CD4-positive, alpha-beta T cell (primary cell): ENCODE results near the gene ARPC5L. TPM values are rescaled to one million over a fixed set of nuclear protein-coding genes. Genes with fewer than 3 reads are reported as not detected.

Experiments used
- ATAC-seq: fragments of 200-7000 bp; cut with Tn5 transposase; one replicate; pipeline ENCODE4 v1.10.0; 2022; ENCODE audit warnings: mild to moderate bottlenecking; ENCODE audit not compliant: poor library complexity
- CTCF ChIA-PET: fragments of 350-600 bp; sonication (Branson Sonifier 250); formaldehyde crosslinking; loops from one replicate; lab custom pipeline; 2021; ENCODE audit warnings: antibody characterized with exemption, inconsistent platforms; lab: Charles Lee
- POLR2A ChIA-PET: fragments of 350-600 bp; sonication (Branson Sonifier 250); formaldehyde crosslinking; loops from one replicate; lab custom pipeline; 2021; ENCODE audit warnings: antibody characterized with exemption, inconsistent platforms; lab: Charles Lee
- DNase-seq, 14 experiments: peaks; one replicate each; pipeline ENCODE4 v3.0.0-alpha.2; 2013 to 2020; ENCODE audit warnings: mixed read lengths in 2 of 14
- H3K27ac ChIP-seq, 2 donors: one replicate each; pipeline versions ENCODE4 v1.5.1 to v1.7.0; 2013; ENCODE audit warnings: low read length in 2 of 2, low read depth in 1 of 2, mild to moderate bottlenecking in 1 of 2
- H3K27me3 ChIP-seq, 2 experiments: 1 replicate in 1 of 2; 2 replicates in 1 of 2; pipeline versions ENCODE4 v1.6.1 to v1.7.0; 2013; ENCODE audit warnings: low read length in 2 of 2, control low read depth in 1 of 2, mild to moderate bottlenecking in 1 of 2, moderate library complexity in 1 of 2; ENCODE audit not compliant: insufficient read depth in 2 of 2, control insufficient read depth in 1 of 2
- H3K36me3 ChIP-seq: one replicate; pipeline ENCODE4 v1.6.1; 2013; ENCODE audit warnings: low read length, control low read depth; ENCODE audit not compliant: insufficient read depth
- H3K4me1 ChIP-seq: one replicate; pipeline ENCODE4 v1.6.1; 2013; ENCODE audit warnings: low read length, control low read depth; ENCODE audit not compliant: insufficient read depth
- H3K4me3 ChIP-seq: one replicate; pipeline ENCODE4 v1.5.1; 2013; ENCODE audit warnings: mild to moderate bottlenecking, low read length, moderate library complexity
- H3K9me3 ChIP-seq, 2 experiments: 1 replicate in 1 of 2; 2 replicates in 1 of 2; pipeline versions ENCODE4 v1.6.1 to v1.7.0; 2013; ENCODE audit warnings: low read length in 2 of 2, mild to moderate bottlenecking in 2 of 2, control low read depth in 1 of 2, moderate library complexity in 1 of 2; ENCODE audit not compliant: control insufficient read depth in 1 of 2, insufficient read depth in 1 of 2
- H3K27ac Mint-ChIP-seq: one replicate; pipeline ENCODE4 v1.8.0; 2020; ENCODE audit warnings: mixed read lengths
- H3K27me3 Mint-ChIP-seq: one replicate; pipeline ENCODE4 v1.8.0; 2021; ENCODE audit warnings: mixed read lengths
- H3K36me3 Mint-ChIP-seq: one replicate; pipeline ENCODE4 v1.8.0; 2021; ENCODE audit warnings: low read depth, mixed read lengths
- H3K4me1 Mint-ChIP-seq: one replicate; pipeline ENCODE4 v1.8.0; 2021; ENCODE audit warnings: low read depth, mixed read lengths
- H3K4me3 Mint-ChIP-seq: one replicate; pipeline ENCODE4 v1.8.0; 2020; ENCODE audit warnings: mild to moderate bottlenecking, mixed read lengths
- H3K9me3 Mint-ChIP-seq: one replicate; pipeline ENCODE4 v1.8.0; 2020; ENCODE audit warnings: mixed read lengths
- CTCF ChIP-seq: fragments of 200-600 bp; IDR thresholded peaks from one replicate; pipeline ENCODE4 v1.8.0; 2022; ENCODE audit warnings: antibody characterized with exemption, mild to moderate bottlenecking
- intact Hi-C, 2 experiments: fragments of 100-400 bp; cut with DNase I in 1 of 2; cut with micrococcal nuclease in 1 of 2; formaldehyde crosslinking; loops; one replicate each; pipeline versions ENCODE4 v1.15.1 to v1.9.0; 2023 to 2025; cut with DNase I, micrococcal nuclease
- total RNA-seq, 174 experiments: library from RNA in 2 of 174; stranded (reverse) in 2 of 174; gene quantifications; one replicate each; pipeline ENCODE4 v1.2.3 and lab custom pipeline; 2021 to 2026

ARPC5L gene
- total RNA-seq, 2 experiments from 2014 or later = 36.8 to 37.0 TPM

- ChIA-PET POLR2A (interaction anchor here (0.7 to 1.1 kb wide), 2 partner anchors 16 to 80 kb away, joined by 3 to 4 read pairs; no protein-coding TSS in a partner anchor), CTCF (interaction anchor here (0.6 to 5.4 kb wide), 9 partner anchors 10 to 342 kb away, joined by 3 to 106 read pairs (median 7); partner anchors contain the start of genes NR6A1 and OLFML2A)
- intact Hi-C loops = loop anchor here (5.0 kb wide), 2 partner anchors 237 to 518 kb away; no protein-coding TSS in a partner anchor
- Histone ChIP-seq H3K9me3 (peaks cover 0 to 3% of the 10 kb centered on the region in 2 experiments), H3K4me3 (no peak overlapping the region), H3K27me3 (peaks cover 0 to 5% of the 10 kb centered on the region in 2 experiments), H3K27ac (no peak overlapping the region), H3K36me3 (peaks cover 23% of the 10 kb centered on the region), H3K4me1 (peaks cover 27% of the 10 kb centered on the region)
- H3K36me3 Mint-ChIP-seq = peaks cover 20% of the 10 kb centered on the region
- ATAC-seq = no peak
- no peak overlapping the region for H3K27ac Mint-ChIP-seq
- H3K27me3 Mint-ChIP-seq = peaks cover 11% of the 10 kb centered on the region
- TF ChIP-seq CTCF = no peak
- H3K9me3 Mint-ChIP-seq = no peaks in the 10 kb centered on the region
- peak in 1 of 14 experiments; percentile 29 for DNase-seq
- H3K4me3 Mint-ChIP-seq = no peak overlapping the region
- H3K4me1 Mint-ChIP-seq = peaks cover 17% of the 10 kb centered on the region
Measured at GRCh38 chr9:124854161-124854560, 7.8 kb upstream of the ARPC5L start.

GRCh38 chr9:124854822-124855221 lies 7.1 kb upstream of the ARPC5L start:
- H3K9me3 Mint-ChIP-seq = no peaks in the 10 kb centered on the region
- H3K36me3 Mint-ChIP-seq = peaks cover 27% of the 10 kb centered on the region
- no peak for TF ChIP-seq CTCF
- intact Hi-C loops = loop anchor here (5.0 kb wide), 3 partner anchors 238 to 517 kb away; no protein-coding TSS in a partner anchor
- peak overlapping the region; percentile 19 for H3K27ac Mint-ChIP-seq
- Histone ChIP-seq H3K4me3 (no peak overlapping the region), H3K4me1 (peaks cover 33% of the 10 kb centered on the region), H3K9me3 (peaks cover 0 to 3% of the 10 kb centered on the region in 2 experiments), H3K27me3 (peaks cover 0 to 4% of the 10 kb centered on the region in 2 experiments), H3K27ac (no peak overlapping the region), H3K36me3 (peaks cover 30% of the 10 kb centered on the region)
- H3K4me1 Mint-ChIP-seq = peaks cover 24% of the 10 kb centered on the region
- H3K4me3 Mint-ChIP-seq = no peak overlapping the region
- ChIA-PET POLR2A (no interaction called here), CTCF (interaction anchor here (1.4 to 5.4 kb wide), 2 partner anchors 82 to 238 kb away, joined by 3 to 106 read pairs; partner anchors contain the start of genes NR6A1 and OLFML2A)
- peaks cover 11% of the 10 kb centered on the region for H3K27me3 Mint-ChIP-seq
- ATAC-seq (no peak), DNase-seq (peak in 1 of 14 experiments; percentile 17)

GRCh38 chr9:124855566-124855943 lies 6.4 kb upstream of the ARPC5L start:
- Mint-ChIP-seq H3K36me3 (peaks cover 34% of the 10 kb centered on the region), H3K9me3 (no peaks in the 10 kb centered on the region), H3K27ac (no peak overlapping the region), H3K4me1 (peaks cover 31% of the 10 kb centered on the region), H3K4me3 (no peak overlapping the region), H3K27me3 (peaks cover 11% of the 10 kb centered on the region)
- POLR2A ChIA-PET = no interaction called here
- DNase-seq (no peak), ATAC-seq (no peak)
- peaks cover 40% of the 10 kb centered on the region for H3K4me1 ChIP-seq
- no peaks in the 10 kb centered on the region for H3K27me3 ChIP-seq
- no peak for TF ChIP-seq CTCF
- H3K36me3 ChIP-seq = peaks cover 37% of the 10 kb centered on the region
- intact Hi-C loops = loop anchor here in 1 of 2 experiments (5.0 kb wide), 1 partner anchor 402 kb away; no protein-coding TSS in a partner anchor
- H3K9me3 ChIP-seq = peaks cover 0 to 3% of the 10 kb centered on the region in 2 experiments
- no peak overlapping the region for H3K27ac ChIP-seq
- no peak overlapping the region for H3K4me3 ChIP-seq
- CTCF ChIA-PET = interaction anchor here (1.4 to 5.4 kb wide), 3 partner anchors 15 to 238 kb away, joined by 3 to 106 read pairs (median 5); partner anchors contain the start of genes NR6A1 and OLFML2A
